K562 (cell line): Measurements from ENCODE around the gene HBM. TPM values are rescaled to one million over a fixed set of nuclear protein-coding genes. Genes with fewer than 3 reads are reported as not detected.
"Not testable (repeated sequence)": the region's sequence is repeated elsewhere in the genome, so short reads cannot be mapped to it uniquely, and the experiment has no call there.

Experiments used
- ATAC-seq: fragments of 200-7000 bp; cut with Tn5 transposase; 3 replicates; pipeline ENCODE4 v1.9.1; 2020; ENCODE audit warnings: moderate library complexity
- BruUV-seq: library from RNA; stranded (reverse); fragments of 400-500 nt; replicated peaks from 2 replicates; lab custom pipeline; 2021; lab: Mats Ljungman, UMichigan
- CTCF ChIA-PET: fragments of 300-600 bp; formaldehyde crosslinking; extraction: SDS; loops from one replicate; lab custom pipeline; 2021; ENCODE audit warnings: low intra/inter-chr PET ratio; lab: Yijun Ruan, JAX
- POLR2A ChIA-PET: fragments of 300-600, 350-650 bp; sonication (Branson Sonifier 250); formaldehyde crosslinking; extraction: SDS; loops from one replicate; lab custom pipeline; 2021; ENCODE audit warnings: antibody characterized with exemption, inconsistent platforms; lab: Yijun Ruan, JAX
- DNase-seq, 4 experiments: peaks; one replicate each; pipeline versions ENCODE4 v3.0.0 to v3.0.0-alpha.2; 2011 to 2018; ENCODE audit warnings: low spot score in 3 of 4, mixed read lengths in 3 of 4; ENCODE audit errors: extremely low read depth in 1 of 4
- FAIRE-seq: peaks from 2 replicates; lab custom pipeline; 2011; peaks lifted over from hg19 to GRCh38; lab: Jason Lieb, UNC
- H2AFZ ChIP-seq: 2 replicates; pipeline ENCODE4 v1.6.0; 2011; ENCODE audit warnings: low read depth, low read length, control low read depth, inconsistent platforms
- H3K27ac ChIP-seq: fragments of 200-600 bp; 3 replicates; pipeline ENCODE4 v1.8.0; 2011; ENCODE audit warnings: low read depth, mild to moderate bottlenecking, control low read depth, inconsistent platforms, low read length, moderate library complexity, mixed read lengths; ENCODE audit errors: extremely low read depth
- H3K27me3 ChIP-seq, 2 experiments: fragments of 300-600 bp in 1 of 2; 2 replicates in 1 of 2; 3 replicates in 1 of 2; pipeline versions ENCODE4 v1.6.0 to v1.8.0; 2011; ENCODE audit warnings: inconsistent platforms in 2 of 2, low read length in 2 of 2, mild to moderate bottlenecking in 1 of 2, mixed read lengths in 1 of 2, moderate library complexity in 1 of 2; ENCODE audit not compliant: control insufficient read depth in 2 of 2, insufficient read depth in 2 of 2
- H3K36me3 ChIP-seq: fragments of 300-600 bp; 3 replicates; pipeline ENCODE4 v1.8.0; 2011; ENCODE audit warnings: mild to moderate bottlenecking, low read length, inconsistent platforms; ENCODE audit not compliant: control insufficient read depth, insufficient read depth
- H3K4me1 ChIP-seq, 2 experiments: fragments of 200-600 bp in 1 of 2; replicated peaks in 1 of 2; 2 replicates in 1 of 2; 3 replicates in 1 of 2; pipeline versions ENCODE4 v1.5.1 to v1.8.0; 2011; ENCODE audit warnings: inconsistent platforms in 2 of 2, low read length in 2 of 2, mild to moderate bottlenecking in 1 of 2, mixed read lengths in 1 of 2, moderate library complexity in 1 of 2; ENCODE audit not compliant: control insufficient read depth in 2 of 2, insufficient read depth in 2 of 2
- H3K4me2 ChIP-seq: 2 replicates; pipeline ENCODE4 v1.6.1; 2011; ENCODE audit warnings: low read length, control low read depth, inconsistent platforms, mixed read lengths; ENCODE audit not compliant: insufficient read depth
- H3K4me3 ChIP-seq: fragments of 200-600 bp; sonication (generic), shearing (Covaris generic); 2 replicates; pipeline ENCODE4 v1.5.1; 2016; ENCODE audit warnings: control low read depth, inconsistent platforms
- H3K79me2 ChIP-seq: fragments of 200-600 bp; 3 replicates; pipeline ENCODE4 v1.8.0; 2011; ENCODE audit warnings: low read length, inconsistent platforms; ENCODE audit not compliant: control insufficient read depth, insufficient read depth
- H3K9ac ChIP-seq, 2 experiments: 2 replicates each; pipeline versions ENCODE4 v1.6.0 to v1.6.1; 2011; ENCODE audit warnings: low read depth in 2 of 2, low read length in 2 of 2, control low read depth in 1 of 2, inconsistent platforms in 1 of 2, mild to moderate bottlenecking in 1 of 2, mixed read lengths in 1 of 2; ENCODE audit not compliant: insufficient read depth in 1 of 2
- H3K9me1 ChIP-seq: one replicate; pipeline ENCODE4 v1.6.0; 2011; ENCODE audit warnings: inconsistent platforms, mild to moderate bottlenecking, low read length, moderate library complexity; ENCODE audit not compliant: control insufficient read depth, insufficient read depth
- H3K9me3 ChIP-seq: replicated peaks from 2 replicates; pipeline ENCODE4 v1.5.1; 2011; ENCODE audit warnings: low read depth, low read length, inconsistent platforms; ENCODE audit not compliant: control insufficient read depth, insufficient read depth
- H4K20me1 ChIP-seq: replicated peaks from 2 replicates; pipeline ENCODE4 v1.6.1; 2011; ENCODE audit warnings: low read length, inconsistent platforms, mixed read lengths; ENCODE audit not compliant: control insufficient read depth, insufficient read depth
- EGR1 ChIP-seq: fragments of 450-650 bp; conservative IDR thresholded peaks from 2 replicates; pipeline ENCODE4 v1.6.1; 2017; ENCODE audit warnings: mild to moderate bottlenecking
- WGBS: fragments of 100-300 bp; shearing (Covaris generic); methylation state at CpG from one replicate; pipeline ENCODE4 v1.1.6; 2016; ENCODE audit warnings: low coverage, mixed read lengths; ENCODE audit not compliant: insufficient coverage; ENCODE audit errors: missing lambda C conversion rate; 5-methylcytosine and 5-hydroxymethylcytosine counted together
- in situ Hi-C: fragments of 300-500 bp; cut with MboI; formaldehyde crosslinking; loops from 4 replicates; pipeline ENCODE4 v1.15.0; 2018; ENCODE audit warnings: inconsistent platforms, mixed read lengths
- intact Hi-C: fragments of 100-400 bp; cut with micrococcal nuclease; formaldehyde crosslinking; loops from 2 replicates; pipeline ENCODE4 v1.14.2; 2022
- polyA plus RNA-seq, 8 experiments: library from polyadenylated mRNA; depleted of rRNA in 4 of 8; stranded (reverse) in 5 of 8; unstranded in 3 of 8; fragments of >200 nt; fragmentation: Nextera tagmentation in 2 of 8; fragmentation: Illumina TruSeq in 1 of 8; extraction: Ambion mirVana in 2 of 8; extraction: Trizol in 1 of 8; gene quantifications; 2 replicates each; pipeline versions ENCODE4 v1.2.1 to v1.2.3, GENCODE V29; 2011 to 2014; ENCODE audit warnings: inconsistent platforms in 1 of 8, missing spikeins in 1 of 8
- total RNA-seq, 7 experiments: library from RNA; depleted of rRNA in 6 of 7; stranded (reverse); fragments of >200 nt in 6 of 7; fragmentation: Illumina TruSeq in 2 of 7; extraction: Trizol in 2 of 7; gene quantifications; 2 replicates each; pipeline versions ENCODE4 v1.2.1 to v1.2.3, GENCODE V29; 2011 to 2021; ENCODE audit warnings: low replicate concordance in 1 of 7
- TF ChIP-seq, protein P1 (sequence below): sonication (generic); formaldehyde crosslinking; IDR thresholded peaks from 2 replicates; pipeline ENCODE4 v1.8.1; 2023; ENCODE audit warnings: mild to moderate bottlenecking, missing genetic modification reagents

The HBM gene
- total and polyA plus RNA-seq, 9 of the 15 experiments (the other 6 are each of a cell fraction or from before 2014, with no cell fraction given): not detected

- TF ChIP-seq, protein P1, sequence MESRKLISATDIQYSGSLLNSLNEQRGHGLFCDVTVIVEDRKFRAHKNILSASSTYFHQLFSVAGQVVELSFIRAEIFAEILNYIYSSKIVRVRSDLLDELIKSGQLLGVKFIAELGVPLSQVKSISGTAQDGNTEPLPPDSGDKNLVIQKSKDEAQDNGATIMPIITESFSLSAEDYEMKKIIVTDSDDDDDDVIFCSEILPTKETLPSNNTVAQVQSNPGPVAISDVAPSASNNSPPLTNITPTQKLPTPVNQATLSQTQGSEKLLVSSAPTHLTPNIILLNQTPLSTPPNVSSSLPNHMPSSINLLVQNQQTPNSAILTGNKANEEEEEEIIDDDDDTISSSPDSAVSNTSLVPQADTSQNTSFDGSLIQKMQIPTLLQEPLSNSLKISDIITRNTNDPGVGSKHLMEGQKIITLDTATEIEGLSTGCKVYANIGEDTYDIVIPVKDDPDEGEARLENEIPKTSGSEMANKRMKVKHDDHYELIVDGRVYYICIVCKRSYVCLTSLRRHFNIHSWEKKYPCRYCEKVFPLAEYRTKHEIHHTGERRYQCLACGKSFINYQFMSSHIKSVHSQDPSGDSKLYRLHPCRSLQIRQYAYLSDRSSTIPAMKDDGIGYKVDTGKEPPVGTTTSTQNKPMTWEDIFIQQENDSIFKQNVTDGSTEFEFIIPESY (CRISPR knock-in tag): peak; percentile 25; the same call in 1 of the 2 replicates
- 0 out of 2 replicates have a peak, but pooled peaks have one; percentile 9 for TF ChIP-seq EGR1
- TF ChIP-seq, all 486 proteins: peak for 2; not testable (repeated sequence) for 484
- CTCF ChIA-PET, H3K9me3 ChIP-seq, intact Hi-C loops, H3K27ac ChIP-seq, DNase-seq, H4K20me1 ChIP-seq, ATAC-seq, FAIRE-seq, in situ Hi-C loops, POLR2A ChIA-PET, H3K27me3 ChIP-seq, H2AFZ ChIP-seq, H3K9me1 ChIP-seq: not testable (repeated sequence)
- WGBS: 15% methylated on average over 8 of the region's 44 CpGs
- H3K4me1 ChIP-seq: peaks cover 19 to 55% of the 10 kb centered on the region in 2 experiments; a peak in 4 of 5 replicates
- H3K36me3 ChIP-seq: peaks cover 11% of the 10 kb centered on the region; the same call in 1 of the 3 replicates
- H3K4me3 ChIP-seq: peak overlapping the region; percentile 32
- peaks cover 19% of the 10 kb centered on the region for H3K79me2 ChIP-seq
- peak overlapping the region in 1 of 2 experiments; percentile 84; a peak in 3 of 4 replicates for H3K9ac ChIP-seq
- BruUV-seq: TSS peak; percentile 97
- 0 out of 2 replicates have a peak overlapping the region, but pooled peaks have one; percentile 18 for H3K4me2 ChIP-seq
Observed at GRCh38 chr16:173211-173854, 7.6 kb downstream of the HBM start.
